HG02678 (cell line): ENCODE results near the gene CWC27.
"Not testable (repeated sequence)": the region's sequence is repeated elsewhere in the genome, so short reads cannot be mapped to it uniquely, and the experiment has no call there.

Source experiments
- ATAC-seq: cut with Tn5 transposase; IDR thresholded peaks from one replicate; pipeline ENCODE4 v1.9.1; 2021; ENCODE audit warnings: mild to moderate bottlenecking, moderate library complexity; ENCODE audit not compliant: unreplicated experiment

Gene CWC27

DNA sequence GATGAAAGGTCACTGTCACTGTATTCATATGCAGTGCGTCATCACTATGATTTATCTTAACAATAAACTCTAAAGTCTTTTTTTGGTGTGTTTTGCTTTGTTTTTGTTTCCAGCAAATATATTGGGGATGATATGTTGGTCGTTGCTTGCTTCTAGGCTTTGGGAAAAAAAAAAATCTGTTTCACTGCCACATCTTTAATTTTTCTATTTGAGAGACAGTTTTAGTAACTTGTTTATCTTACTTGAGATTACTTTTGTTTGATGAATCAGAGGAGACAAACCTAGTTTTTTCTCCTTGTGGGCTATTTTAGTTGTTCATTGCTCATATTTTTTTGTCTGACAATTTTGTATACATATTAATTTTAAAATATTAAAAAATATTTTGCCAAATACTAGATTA lies 19.4 kb downstream of the CWC27 start:
- no peak for ATAC-seq

DNA sequence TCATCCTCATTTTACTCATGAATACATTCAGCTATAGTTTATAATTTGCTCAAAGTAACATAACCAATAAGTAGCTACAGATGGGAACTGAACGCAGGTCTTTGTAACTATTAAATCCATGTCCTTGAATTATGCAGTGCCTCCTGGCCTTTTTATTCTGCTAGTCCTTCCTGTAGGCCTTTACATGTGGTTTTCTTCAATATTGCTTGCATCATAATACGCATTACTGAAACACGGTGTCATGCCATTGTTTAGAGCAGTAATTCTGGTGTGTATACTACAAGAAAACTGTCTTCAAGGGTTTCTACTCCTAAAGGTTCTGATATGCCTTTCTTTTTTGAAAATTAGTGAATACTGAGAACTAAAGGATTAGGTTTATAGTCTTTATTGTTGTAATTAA lies 20.7 kb downstream of the CWC27 start:
- ATAC-seq = no peak

GRCh38 chr5:64790210-64790609 lies 21.5 kb downstream of the CWC27 start:
- ATAC-seq = no peak

- no peak for ATAC-seq
Measured at GRCh38 chr5:64792469-64792868, 23.7 kb downstream of the CWC27 start.

GRCh38 chr5:64794053-64794770 lies 25.5 kb downstream of the CWC27 start:
- ATAC-seq = no peak

GRCh38 chr5:64796301-64796700 lies 27.6 kb downstream of the CWC27 start:
- ATAC-seq = no peak

DNA sequence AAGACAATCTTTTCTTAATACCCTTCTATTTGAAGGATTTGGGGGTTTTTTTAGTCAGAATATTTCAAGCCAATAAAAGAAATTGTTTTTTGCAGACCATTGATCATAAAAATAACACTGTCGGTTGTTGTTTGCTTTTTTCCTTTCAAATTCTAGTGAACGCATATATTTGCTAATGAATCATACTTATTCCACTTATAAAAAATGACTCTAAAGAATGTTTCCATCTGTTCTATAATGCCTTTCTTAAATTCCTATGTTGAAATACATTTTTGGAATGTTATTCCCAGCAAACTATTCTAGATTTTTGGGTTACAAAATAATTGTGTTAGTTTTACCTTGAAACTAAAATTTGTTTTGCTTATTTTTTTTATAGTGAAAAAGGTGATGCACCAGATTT lies 32.2 kb downstream of the CWC27 start:
- ATAC-seq = no peak

GRCh38 chr5:64806537-64806936 lies 37.8 kb downstream of the CWC27 start:
- ATAC-seq = no peak

- ATAC-seq = no peak
Measured at GRCh38 chr5:64807520-64807919, 38.8 kb downstream of the CWC27 start.

GRCh38 chr5:64811050-64811640 lies 42.4 kb downstream of the CWC27 start:
- peak; percentile 48 for ATAC-seq

DNA sequence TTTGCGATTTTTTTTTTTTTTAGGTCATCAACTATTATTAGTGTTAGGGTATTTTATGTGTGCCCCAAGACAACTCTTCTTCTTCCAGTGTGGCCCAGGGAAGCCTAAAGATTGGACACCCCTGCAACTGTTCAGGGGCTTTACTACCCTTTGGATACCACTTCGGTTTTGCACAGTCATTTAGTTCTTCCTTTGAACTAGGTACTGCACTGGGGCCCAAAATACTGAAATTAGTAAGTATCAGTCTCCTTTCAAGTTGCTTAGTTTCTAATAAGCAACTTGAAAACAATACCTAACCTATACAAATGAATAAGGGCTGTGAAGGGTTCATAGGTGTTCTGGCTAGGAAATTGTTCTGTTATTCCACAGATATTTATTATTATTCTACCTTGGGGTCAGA lies 45.3 kb downstream of the CWC27 start:
- peak; percentile 94 for ATAC-seq

DNA sequence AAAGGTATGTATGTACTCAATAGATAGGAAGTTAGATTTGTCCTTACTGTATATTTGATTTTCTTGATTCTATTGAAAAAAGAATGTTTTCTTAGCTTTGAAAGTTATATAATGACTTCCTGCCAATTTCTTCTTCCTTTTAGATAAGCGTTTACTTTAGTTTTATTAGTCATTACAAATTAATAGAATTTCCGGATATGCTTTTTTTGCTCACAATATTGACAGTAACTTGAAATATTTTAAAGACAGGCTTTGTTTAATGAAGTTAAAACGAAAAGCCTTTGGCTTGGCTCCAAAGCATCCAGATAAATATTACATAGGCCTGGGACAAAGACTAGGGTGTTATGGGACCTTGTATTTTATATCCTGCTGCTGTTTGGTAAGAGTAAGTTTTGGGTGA lies 49.5 kb downstream of the CWC27 start:
- no peak for ATAC-seq

GRCh38 chr5:64819345-64819744 lies 50.6 kb downstream of the CWC27 start:
- not testable (repeated sequence) for ATAC-seq

DNA sequence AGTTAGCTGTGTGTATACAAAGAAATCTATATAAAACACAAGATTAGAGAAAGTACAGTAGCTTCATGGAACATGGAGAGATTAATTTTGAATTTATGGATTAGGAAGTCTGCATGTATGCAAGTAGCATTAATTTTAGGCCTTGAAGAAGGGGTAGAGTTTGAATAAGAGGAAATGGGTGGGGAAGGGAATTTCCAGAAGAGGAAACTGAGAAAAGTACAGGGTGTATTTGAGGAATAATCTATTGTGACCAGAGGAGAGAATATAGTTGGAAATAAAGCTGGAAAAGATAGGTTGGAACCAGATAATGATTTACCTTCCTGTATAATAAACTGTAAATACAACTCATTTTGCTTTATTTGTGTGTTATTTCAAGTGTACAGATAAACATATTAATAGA lies 53.6 kb downstream of the CWC27 start:
- ATAC-seq = no peak

DNA sequence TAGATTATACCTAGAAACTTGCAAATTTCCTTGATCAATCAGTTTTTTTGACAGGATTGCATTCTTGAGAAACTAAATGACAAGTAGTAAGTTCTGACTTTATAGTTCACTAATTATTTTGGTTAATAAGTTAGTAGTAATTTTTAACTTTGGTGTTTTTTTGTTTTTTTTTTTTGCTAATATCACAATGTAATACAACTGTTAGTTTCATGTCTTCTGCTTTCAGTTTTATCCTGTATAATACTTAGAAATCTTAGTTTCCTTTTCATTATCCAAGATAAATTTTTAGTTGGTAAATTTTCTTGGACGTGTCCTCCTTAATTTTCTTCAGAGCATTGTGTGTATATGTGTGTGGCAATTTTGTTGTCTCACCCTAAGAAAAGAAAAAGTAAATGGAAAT lies 57.8 kb downstream of the CWC27 start:
- ATAC-seq = no peak

- no peak for ATAC-seq
Measured at GRCh38 chr5:64827703-64828102, 59.0 kb downstream of the CWC27 start.

- not testable (repeated sequence) for ATAC-seq
Measured at GRCh38 chr5:64830650-64831049, 61.9 kb downstream of the CWC27 start.

DNA sequence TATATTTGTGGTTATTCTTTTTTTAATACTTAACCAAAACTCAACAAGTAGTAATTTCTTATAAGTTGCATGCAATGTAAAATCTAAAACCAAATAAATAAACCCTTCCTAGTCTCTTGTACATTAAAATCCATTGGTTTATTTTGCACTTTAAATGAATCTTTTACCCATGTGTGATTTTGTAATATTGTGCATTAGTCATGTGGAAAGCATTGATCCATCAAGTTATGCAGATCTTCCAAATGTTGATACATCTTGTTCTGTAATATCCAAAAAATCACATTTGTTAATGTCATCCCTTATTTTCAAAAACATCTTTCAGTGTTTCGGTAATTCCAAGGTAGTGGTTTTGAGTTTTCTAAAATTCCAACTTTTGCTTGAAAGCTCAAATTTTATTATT lies 63.3 kb downstream of the CWC27 start:
- no peak for ATAC-seq

DNA sequence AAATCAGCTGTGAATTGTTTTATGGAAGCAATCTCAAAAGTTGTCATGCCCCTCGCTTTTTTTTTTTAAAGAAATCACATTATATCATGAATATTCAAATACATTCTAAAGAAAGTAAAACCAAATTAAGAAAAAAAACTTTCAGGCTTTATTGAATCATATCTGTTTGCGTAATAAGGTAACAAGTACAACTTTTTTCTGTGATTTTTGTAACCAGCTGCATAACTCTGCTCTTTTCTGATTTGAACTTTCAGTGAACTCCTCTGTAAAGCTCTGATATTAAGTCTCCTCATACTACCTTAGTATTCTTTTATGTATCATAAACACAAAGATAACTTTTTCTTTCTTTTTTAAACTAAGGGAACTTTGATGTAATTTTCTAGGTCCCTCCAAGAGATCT lies 65.3 kb downstream of the CWC27 start:
- ATAC-seq = no peak

DNA sequence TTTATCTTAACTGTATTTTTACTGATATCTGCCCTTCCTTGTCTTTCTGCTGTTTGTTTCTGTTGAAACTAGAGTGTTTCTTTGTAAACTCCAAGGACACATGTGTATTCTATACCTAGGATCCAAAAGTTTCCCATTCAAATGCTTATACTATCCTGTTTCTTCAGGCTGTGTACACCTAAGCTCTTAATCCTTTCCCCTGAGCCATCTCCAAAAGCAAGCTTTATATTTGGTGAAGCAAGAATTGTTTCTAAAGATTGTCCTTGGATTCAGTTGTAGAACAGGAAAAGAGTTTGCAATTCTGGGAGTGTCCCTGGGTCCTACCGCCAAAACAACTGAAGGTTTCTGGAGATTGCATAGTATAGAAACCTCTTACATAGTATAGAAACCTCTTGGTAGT lies 65.9 kb downstream of the CWC27 start:
- ATAC-seq = no peak

DNA sequence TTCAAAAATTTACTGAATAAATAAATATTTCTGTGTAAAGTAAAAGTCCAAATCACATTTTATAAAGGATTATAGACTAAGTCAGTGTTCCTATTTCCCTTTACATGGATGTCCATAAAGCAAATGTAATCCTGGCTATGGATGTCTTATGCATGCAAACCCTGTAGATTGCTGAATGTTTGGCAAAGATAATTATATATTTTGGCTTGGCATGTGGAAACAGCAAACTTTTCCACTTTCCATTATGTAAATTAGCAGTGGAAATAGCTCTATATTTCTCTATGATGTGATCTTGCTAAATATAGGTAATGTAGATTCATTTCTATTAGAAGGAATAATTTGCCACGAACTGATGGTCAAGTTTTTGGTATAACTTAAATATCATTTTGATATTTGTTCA lies 66.5 kb downstream of the CWC27 start:
- ATAC-seq = no peak

DNA sequence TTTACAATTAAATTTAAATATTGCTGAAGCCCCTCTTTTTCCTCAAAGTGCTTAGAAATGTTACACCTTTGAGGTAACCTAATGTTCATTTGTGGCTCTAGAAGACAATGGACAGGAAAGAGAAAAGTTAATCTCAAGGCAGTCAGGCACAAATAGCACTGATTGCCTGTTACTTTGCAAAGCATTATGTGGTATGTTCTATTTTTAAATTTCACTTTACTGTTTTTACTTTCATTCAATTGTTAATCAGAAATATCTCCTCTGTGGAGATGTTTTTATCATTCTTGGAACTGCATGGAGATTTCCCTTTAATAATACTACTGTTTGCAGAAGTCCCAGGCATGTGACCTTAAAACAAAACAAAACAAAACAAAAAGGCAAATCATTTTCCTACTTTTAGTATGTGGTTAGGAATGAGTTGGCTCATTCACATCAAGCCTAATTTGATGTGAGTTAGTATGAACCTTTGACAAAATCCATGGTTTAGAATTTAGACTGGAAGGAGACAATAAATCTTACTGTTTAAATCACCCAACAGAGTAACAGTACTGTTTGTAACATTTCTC lies 67.5 kb downstream of the CWC27 start:
- no peak for ATAC-seq

DNA sequence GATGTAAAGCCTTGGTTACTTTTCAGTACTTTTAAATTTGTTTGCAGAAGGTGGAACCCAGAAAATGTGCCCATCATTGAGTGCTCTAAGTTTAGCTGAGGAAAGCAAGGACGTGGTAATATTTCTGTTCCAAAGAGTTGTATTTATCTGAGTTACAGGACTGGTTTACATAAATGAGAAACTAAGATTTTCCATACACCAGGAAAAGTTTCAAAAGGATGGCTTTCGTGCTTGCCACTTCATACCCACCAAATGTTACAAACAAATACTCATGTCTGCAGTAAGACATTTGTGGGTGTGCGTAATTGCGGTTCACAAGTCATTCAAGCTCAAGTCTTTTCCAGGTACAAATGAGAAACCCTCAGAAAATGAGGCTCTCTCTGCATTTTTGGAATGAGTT lies 68.1 kb downstream of the CWC27 start:
- ATAC-seq = no peak
